Fibroblast of villous mesenchyme (primary cell): Measurements from ENCODE around the gene CACNA1H. TPM values are rescaled to one million over a fixed set of nuclear protein-coding genes. Genes with fewer than 3 reads are reported as not detected.

Experiments used
- DNase-seq: peaks from one replicate; pipeline ENCODE4 v3.0.0-alpha.2; 2010; ENCODE audit warnings: low read depth
- H3K4me3 ChIP-seq: 2 replicates; pipeline ENCODE4 v1.5.1; 2011; ENCODE audit warnings: low read depth, mild to moderate bottlenecking, low read length
- total RNA-seq: library from RNA; depleted of rRNA; stranded (reverse); fragments of >200 nt; gene quantifications from 2 replicates; pipeline ENCODE4 v1.2.3, GENCODE V29; 2012
- TF ChIP-seq, protein P1 (sequence below): IDR thresholded peaks from 2 replicates; pipeline ENCODE4 v1.5.1; 2012; ENCODE audit warnings: low read depth, mild to moderate bottlenecking, low read length; ENCODE audit not compliant: insufficient read depth

CACNA1H gene
- total RNA-seq, 1 donor: 11.7 TPM

DNA sequence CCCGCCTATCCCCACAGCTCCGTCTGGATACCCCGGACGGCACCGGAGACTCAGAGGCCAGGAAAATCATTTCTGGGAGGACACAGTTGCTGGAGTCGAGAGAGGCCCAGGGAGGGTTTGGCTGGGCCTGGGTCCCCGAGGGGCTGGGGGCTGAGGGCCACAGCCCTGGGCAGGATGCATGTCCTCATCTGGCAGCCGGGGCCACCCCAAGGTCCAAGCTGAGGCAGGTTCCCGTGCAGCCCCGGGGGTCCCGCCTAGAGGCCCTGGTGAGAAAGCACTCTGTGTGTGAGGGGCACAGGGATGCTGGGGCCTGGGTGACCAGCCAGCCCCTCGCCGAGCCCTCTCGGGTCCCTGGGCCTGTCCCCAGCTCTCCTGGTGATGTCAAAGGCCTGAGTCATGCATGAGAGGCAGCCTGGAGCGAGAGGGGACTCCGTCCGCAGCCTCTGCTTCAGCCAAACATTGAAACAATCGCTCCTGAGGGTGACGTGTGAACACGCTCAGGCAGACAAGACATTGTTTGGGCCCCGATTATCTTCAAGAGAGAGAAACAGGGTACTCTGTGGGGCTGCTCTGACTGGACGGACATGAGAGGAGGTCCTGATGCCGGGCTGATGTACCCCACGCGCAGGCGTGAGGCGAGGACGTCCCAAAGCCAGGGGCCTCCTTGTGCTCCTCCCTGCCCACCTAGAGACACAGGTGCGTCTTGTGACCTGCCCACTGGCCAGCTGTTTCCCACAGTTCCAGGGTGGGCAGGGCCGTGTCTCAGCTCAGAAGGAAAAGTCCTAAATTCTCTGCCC lies 31.1 kb upstream of the CACNA1H start:
- DNase-seq: no peak
- H3K4me3 ChIP-seq: no peak overlapping the region
- TF ChIP-seq, protein P1, sequence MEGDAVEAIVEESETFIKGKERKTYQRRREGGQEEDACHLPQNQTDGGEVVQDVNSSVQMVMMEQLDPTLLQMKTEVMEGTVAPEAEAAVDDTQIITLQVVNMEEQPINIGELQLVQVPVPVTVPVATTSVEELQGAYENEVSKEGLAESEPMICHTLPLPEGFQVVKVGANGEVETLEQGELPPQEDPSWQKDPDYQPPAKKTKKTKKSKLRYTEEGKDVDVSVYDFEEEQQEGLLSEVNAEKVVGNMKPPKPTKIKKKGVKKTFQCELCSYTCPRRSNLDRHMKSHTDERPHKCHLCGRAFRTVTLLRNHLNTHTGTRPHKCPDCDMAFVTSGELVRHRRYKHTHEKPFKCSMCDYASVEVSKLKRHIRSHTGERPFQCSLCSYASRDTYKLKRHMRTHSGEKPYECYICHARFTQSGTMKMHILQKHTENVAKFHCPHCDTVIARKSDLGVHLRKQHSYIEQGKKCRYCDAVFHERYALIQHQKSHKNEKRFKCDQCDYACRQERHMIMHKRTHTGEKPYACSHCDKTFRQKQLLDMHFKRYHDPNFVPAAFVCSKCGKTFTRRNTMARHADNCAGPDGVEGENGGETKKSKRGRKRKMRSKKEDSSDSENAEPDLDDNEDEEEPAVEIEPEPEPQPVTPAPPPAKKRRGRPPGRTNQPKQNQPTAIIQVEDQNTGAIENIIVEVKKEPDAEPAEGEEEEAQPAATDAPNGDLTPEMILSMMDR: no peak

DNA sequence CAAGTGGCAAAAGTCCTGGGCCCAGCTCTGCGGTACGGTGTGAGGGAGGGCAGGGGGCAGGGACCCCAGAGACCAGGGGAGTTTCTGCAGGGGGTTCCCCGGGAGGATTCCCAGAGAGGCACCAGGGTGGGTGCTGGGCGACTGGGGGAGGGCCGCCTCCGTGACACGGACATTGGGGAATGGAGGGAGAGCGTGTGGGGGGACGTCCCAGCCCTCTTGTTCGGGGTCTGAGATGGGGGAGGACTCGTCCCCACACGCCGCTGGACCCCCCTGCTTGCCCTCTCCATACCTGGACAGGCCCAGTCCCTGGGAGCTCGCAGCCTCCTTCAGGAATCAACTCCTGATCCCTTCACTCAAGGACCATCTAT lies 30.5 kb upstream of the CACNA1H start:
- H3K4me3 ChIP-seq: no peak overlapping the region
- no peak for DNase-seq
- TF ChIP-seq, protein P1: no peak

DNA sequence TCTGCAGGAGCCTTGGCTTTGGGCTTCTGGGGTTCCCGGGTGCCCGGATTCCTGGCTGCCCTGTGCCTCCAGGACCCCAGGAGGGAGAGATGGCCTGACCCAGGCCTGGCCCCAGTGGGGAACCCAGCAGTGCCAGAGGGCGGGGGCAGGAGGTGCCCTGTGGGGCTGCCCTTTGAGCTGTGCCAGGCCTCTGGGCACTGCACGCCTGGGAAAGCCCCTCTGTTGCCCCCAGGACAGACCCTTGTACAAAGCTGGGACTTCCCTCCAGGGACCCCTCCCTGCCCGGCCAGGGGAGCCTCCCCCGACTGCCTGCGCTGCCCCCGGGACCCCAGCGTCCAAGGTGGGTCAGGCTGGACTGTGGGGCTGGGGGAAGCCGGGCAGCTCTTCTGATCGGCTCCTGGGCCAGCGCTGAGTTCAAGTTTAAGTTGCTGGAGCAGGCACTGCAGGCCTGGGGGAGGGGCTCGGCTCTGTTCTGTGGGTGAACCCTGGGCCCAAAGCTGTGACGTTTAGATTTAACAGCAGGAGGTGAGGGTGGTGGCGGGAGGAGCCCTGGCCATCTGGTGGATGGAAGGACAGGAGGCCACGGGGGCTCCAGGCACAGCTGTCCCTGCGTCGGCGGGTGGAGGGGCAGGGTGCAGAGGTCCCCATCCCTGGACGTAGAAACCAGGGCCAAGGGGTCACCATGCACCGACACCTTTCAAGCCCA lies 29.2 kb upstream of the CACNA1H start:
- DNase-seq: no peak
- TF ChIP-seq, protein P1: no peak
- no peak overlapping the region for H3K4me3 ChIP-seq

DNA sequence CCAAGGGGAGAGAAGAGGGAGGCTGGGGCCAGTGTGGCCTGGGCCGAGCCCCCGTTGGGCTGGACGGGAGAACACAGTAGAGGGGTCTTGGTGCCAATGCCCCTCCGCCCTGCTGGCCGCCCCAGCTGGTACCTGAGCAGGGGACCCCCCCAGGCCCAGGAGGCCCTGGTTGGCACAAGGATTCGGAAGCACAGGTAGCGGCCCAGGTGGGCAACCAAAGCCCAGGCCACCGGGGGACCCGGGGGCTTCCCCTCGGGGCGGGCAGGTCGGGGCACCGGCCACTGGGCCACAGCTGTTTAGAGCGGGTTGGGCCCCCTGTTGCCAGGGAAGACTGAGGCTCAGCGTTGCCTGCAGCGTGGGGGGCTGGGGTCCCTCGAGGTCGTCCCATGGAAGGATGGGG lies 28.6 kb upstream of the CACNA1H start:
- DNase-seq: no peak
- H3K4me3 ChIP-seq: no peak overlapping the region
- TF ChIP-seq, protein P1: no peak

DNA sequence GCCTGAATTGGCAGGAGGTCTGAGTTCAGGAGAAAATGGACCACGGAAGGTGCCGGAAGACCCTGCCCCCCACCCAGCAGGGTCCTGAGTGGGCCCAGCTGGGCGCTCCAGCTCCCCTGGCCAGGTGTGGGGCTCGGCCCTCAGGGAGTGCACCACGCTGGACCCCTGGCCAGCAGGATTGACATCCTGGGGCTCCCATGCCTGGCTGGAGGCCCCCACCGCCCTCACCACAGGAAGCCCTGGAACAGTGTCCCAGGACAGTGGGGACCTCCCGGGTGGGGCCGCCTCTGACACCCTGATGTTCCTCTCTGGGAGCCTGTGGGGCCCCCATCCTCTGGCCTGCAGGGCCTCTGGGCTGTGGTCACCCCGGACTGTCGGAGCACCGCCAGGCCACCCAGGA lies 28.1 kb upstream of the CACNA1H start:
- TF ChIP-seq, protein P1: no peak
- DNase-seq: no peak
- H3K4me3 ChIP-seq: no peak overlapping the region

DNA sequence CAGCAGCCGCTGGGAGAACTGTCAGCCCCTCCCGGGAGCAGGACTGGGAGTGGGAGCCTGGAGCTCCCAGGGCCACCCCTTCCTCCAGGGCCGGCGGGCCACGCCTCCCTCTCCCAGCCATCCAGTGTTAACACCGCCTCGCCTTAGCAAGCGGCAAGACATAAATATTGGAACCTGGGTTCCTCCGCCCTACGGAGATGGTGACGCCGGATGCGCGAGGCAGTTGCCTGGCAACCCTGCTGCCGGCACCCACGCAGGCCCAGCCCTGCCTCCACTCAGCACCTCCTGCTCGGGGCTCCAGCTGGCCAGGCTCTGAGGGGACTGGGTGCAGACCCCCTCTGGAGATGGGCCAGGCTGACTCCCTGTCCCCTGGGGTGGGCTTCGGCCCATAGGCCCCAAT lies 27.4 kb upstream of the CACNA1H start:
- TF ChIP-seq, protein P1: no peak
- peak; percentile 45 for DNase-seq
- no peak overlapping the region for H3K4me3 ChIP-seq

DNA sequence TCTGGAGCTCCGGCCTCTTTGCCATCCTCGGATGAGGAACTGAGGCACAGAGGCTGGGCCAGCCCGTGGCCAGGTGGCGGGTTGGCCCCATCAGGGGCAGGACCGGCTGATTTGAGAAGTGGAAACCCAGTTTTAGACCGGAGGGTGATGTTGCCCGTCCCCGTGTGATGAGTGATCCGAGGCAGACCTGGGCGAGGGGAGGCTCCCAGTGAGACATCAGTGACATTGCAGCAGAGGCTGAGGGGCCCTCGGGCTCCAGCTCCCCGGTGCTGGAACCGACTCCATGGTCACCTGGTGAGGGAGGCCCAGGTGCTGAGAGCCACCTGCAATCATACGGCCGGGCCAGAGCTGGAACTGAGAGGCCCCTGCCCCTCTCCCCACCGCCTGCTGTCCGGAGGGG lies 26.9 kb upstream of the CACNA1H start:
- no peak for DNase-seq
- no peak overlapping the region for H3K4me3 ChIP-seq
- TF ChIP-seq, protein P1: no peak
